IMR-90 (cell line): ENCODE data around the gene TADA1. TPM values are rescaled to one million over a fixed set of nuclear protein-coding genes. Genes with fewer than 3 reads are reported as not detected.
A peak's percentile ranks its signal among the peaks of the same experiment; 100 is the strongest.

Experiments
- ATAC-seq: fragments of 200-7000 bp; cut with Tn5 transposase; 2 replicates; pipeline ENCODE4 v1.9.1; 2020; ENCODE audit warnings: low read depth, mild to moderate bottlenecking, moderate library complexity
- BruUV-seq: library from RNA; stranded (reverse); fragments of 400-500 nt; replicated peaks from 2 replicates; lab custom pipeline; 2021; lab: Mats Ljungman, UMichigan
- CTCF ChIA-PET: fragments of 300-600 bp; formaldehyde crosslinking; extraction: SDS; loops from one replicate; lab custom pipeline; 2021; ENCODE audit warnings: antibody characterized with exemption; lab: Yijun Ruan, JAX
- POLR2A ChIA-PET: fragments of 300-600 bp; sonication (Branson Sonifier 250); formaldehyde crosslinking; loops from one replicate; lab custom pipeline; 2022; ENCODE audit warnings: antibody characterized with exemption; ENCODE audit not compliant: unreplicated experiment; lab: Charles Lee
- DNase-seq: peaks from one replicate; pipeline ENCODE4 v3.0.0; 2013
- H2AFZ ChIP-seq: replicated peaks from 2 replicates; pipeline ENCODE3; 2013; ENCODE audit warnings: low read length, mild to moderate bottlenecking; ENCODE audit not compliant: poor library complexity
- H2AK5ac ChIP-seq: 2 replicates; pipeline ENCODE4 v1.6.1; 2013; ENCODE audit warnings: low read depth, low read length, inconsistent platforms
- H2AK9ac ChIP-seq: replicated peaks from 2 replicates; pipeline ENCODE3; 2013; ENCODE audit warnings: mild to moderate bottlenecking, low read depth, low read length, moderate library complexity; ENCODE audit not compliant: poor library complexity
- H2BK120ac ChIP-seq: 2 replicates; pipeline ENCODE4 v1.6.1; 2013; ENCODE audit warnings: low read depth, low read length, inconsistent platforms
- H2BK15ac ChIP-seq: 3 replicates; pipeline ENCODE4 v1.6.1; 2013; ENCODE audit warnings: low read depth, low read length, inconsistent platforms
- H2BK20ac ChIP-seq: 2 replicates; pipeline ENCODE4 v1.6.1; 2013; ENCODE audit warnings: low read depth, mild to moderate bottlenecking, inconsistent platforms, low read length, moderate library complexity
- H2BK5ac ChIP-seq: 2 replicates; pipeline ENCODE4 v1.6.1; 2013; ENCODE audit warnings: mild to moderate bottlenecking, low read depth, low read length, inconsistent platforms; ENCODE audit not compliant: poor library complexity, severe bottlenecking
- H3K14ac ChIP-seq: replicated peaks from 2 replicates; pipeline ENCODE4 v1.6.1; 2013; ENCODE audit warnings: low read depth, low read length, inconsistent platforms
- H3K18ac ChIP-seq: 2 replicates; pipeline ENCODE4 v1.6.1; 2013; ENCODE audit warnings: low read depth, low read length, control low read depth
- H3K23ac ChIP-seq: 2 replicates; pipeline ENCODE4 v1.6.1; 2013; ENCODE audit warnings: low read depth, low read length, inconsistent platforms
- H3K27ac ChIP-seq: 2 replicates; pipeline ENCODE4 v1.5.1; 2013; ENCODE audit warnings: mild to moderate bottlenecking, control low read depth, low read length; ENCODE audit not compliant: insufficient read depth
- H3K27me3 ChIP-seq: 2 replicates; pipeline ENCODE4 v1.6.1; 2013; ENCODE audit warnings: low read length; ENCODE audit not compliant: control insufficient read depth, insufficient read depth
- H3K36me3 ChIP-seq: 2 replicates; pipeline ENCODE4 v1.6.1; 2013; ENCODE audit warnings: low read length, mixed read lengths; ENCODE audit not compliant: control insufficient read depth, insufficient read depth
- H3K4ac ChIP-seq: 2 replicates; pipeline ENCODE4 v1.6.1; 2013; ENCODE audit warnings: low read depth, low read length, inconsistent platforms
- H3K4me1 ChIP-seq: 2 replicates; pipeline ENCODE4 v1.6.1; 2013; ENCODE audit warnings: low read length, mixed read lengths; ENCODE audit not compliant: control insufficient read depth, insufficient read depth
- H3K4me2 ChIP-seq: 2 replicates; pipeline ENCODE4 v1.6.1; 2013; ENCODE audit warnings: low read depth, mild to moderate bottlenecking, control low read depth, low read length, moderate library complexity
- H3K4me3 ChIP-seq: 2 replicates; pipeline ENCODE4 v1.5.1; 2013; ENCODE audit warnings: low read depth, mild to moderate bottlenecking, control low read depth, low read length, moderate library complexity; ENCODE audit not compliant: insufficient read depth
- H3K56ac ChIP-seq: 2 replicates; pipeline ENCODE4 v1.6.1; 2013; ENCODE audit warnings: low read length, inconsistent platforms; ENCODE audit not compliant: insufficient read depth; ENCODE audit errors: extremely low read depth
- H3K79me1 ChIP-seq, 2 experiments: 2 replicates each; pipeline ENCODE4 v1.6.1; 2013; ENCODE audit warnings: low read length in 2 of 2, inconsistent platforms in 1 of 2, low read depth in 1 of 2
- H3K9ac ChIP-seq: 2 replicates; pipeline ENCODE4 v1.6.1; 2013; ENCODE audit warnings: low read depth, low read length, control low read depth
- H3K9me1 ChIP-seq: 2 replicates; pipeline ENCODE4 v1.6.1; 2013; ENCODE audit warnings: low read length, inconsistent platforms; ENCODE audit not compliant: insufficient read depth
- H3K9me3 ChIP-seq: 2 replicates; pipeline ENCODE4 v1.6.1; 2013; ENCODE audit warnings: low read length; ENCODE audit not compliant: control insufficient read depth, insufficient read depth
- H4K20me1 ChIP-seq: 2 replicates; pipeline ENCODE4 v1.6.1; 2013; ENCODE audit warnings: low read length, inconsistent platforms; ENCODE audit not compliant: insufficient read depth
- H4K5ac ChIP-seq: 2 replicates; pipeline ENCODE4 v1.6.1; 2013; ENCODE audit warnings: mild to moderate bottlenecking, low read depth, low read length, control low read depth
- H4K8ac ChIP-seq, 2 experiments: 2 replicates each; pipeline ENCODE4 v1.6.1; 2013; ENCODE audit warnings: low read depth in 2 of 2, low read length in 2 of 2, control low read depth in 1 of 2, inconsistent platforms in 1 of 2
- H4K91ac ChIP-seq: 2 replicates; pipeline ENCODE4 v1.6.1; 2013; ENCODE audit warnings: low read depth, low read length, inconsistent platforms; ENCODE audit not compliant: insufficient read depth
- CEBPB ChIP-seq: IDR thresholded peaks from 2 replicates; pipeline ENCODE4 v1.6.1; 2012; ENCODE audit warnings: low read depth, low read length, improper control_type of control experiment
- ELK1 ChIP-seq: fragments of 150-350 bp; IDR thresholded peaks from 2 replicates; pipeline ENCODE4 v1.6.1; 2016; ENCODE audit warnings: low read depth, mild to moderate bottlenecking, low read length, moderate library complexity, borderline replicate concordance
- WGBS, 2 experiments: methylation state at CpG; one replicate each; pipeline versions ENCODE4 v1.1.5 to v1.1.7; 2013; ENCODE audit warnings: missing lambda C conversion rate in 2 of 2; ENCODE audit not compliant: insufficient read length in 1 of 2; ENCODE audit errors: extremely low coverage in 2 of 2; 5-methylcytosine and 5-hydroxymethylcytosine counted together
- dilution Hi-C: fragments of 300-500 bp; cut with HindIII; formaldehyde crosslinking; loops from one replicate; pipeline ENCODE4 v1.14.3; 2018; ENCODE audit warnings: low sequenced_read_pairs; ENCODE audit not compliant: unreplicated experiment
- in situ Hi-C: fragments of 300-500 bp; cut with MboI; formaldehyde crosslinking; loops from 3 replicates; pipeline ENCODE4 v1.14.3; 2019; ENCODE audit warnings: low sequenced_read_pairs, inconsistent platforms, mixed read lengths
- intact Hi-C: fragments of 100-400 bp; cut with micrococcal nuclease; formaldehyde crosslinking; loops from 2 replicates; pipeline ENCODE4 v1.10.0; 2022
- polyA plus RNA-seq, 3 experiments: library from polyadenylated mRNA; depleted of rRNA; stranded (reverse); fragments of >200 nt; gene quantifications; 2 replicates each; pipeline ENCODE4 v1.2.3, GENCODE V29; 2012; ENCODE audit warnings: low replicate concordance in 1 of 3
- total RNA-seq: library from RNA; depleted of rRNA; stranded (reverse); fragments of >200 nt; gene quantifications from 2 replicates; pipeline ENCODE4 v1.2.3, GENCODE V29; 2012
- TF ChIP-seq, protein P1 (sequence below): fragments of 150-350 bp; IDR thresholded peaks from 2 replicates; pipeline ENCODE4 v1.6.1; 2017; ENCODE audit warnings: mild to moderate bottlenecking, antibody characterized with exemption, low read length, low read depth

The TADA1 gene
- total and polyA plus RNA-seq, 2 of the 4 experiments (the other 2 are of a cell fraction) = 8.2 to 16.8 TPM

GRCh38 chr1:166920561-166921475 lies 44.8 kb upstream of the TADA1 start:
- POLR2A ChIA-PET = no interaction called here
- CTCF ChIA-PET = interaction anchor here (1.4 kb wide), 1 partner anchor 10 kb away, joined by 3 read pairs; no protein-coding TSS in a partner anchor
- in situ Hi-C loops = no loop called here
- Histone ChIP-seq H3K23ac (no peak overlapping the region), H3K4me1 (no peaks in the 10 kb centered on the region), H3K4ac (no peak overlapping the region), H3K9me3 (no peaks in the 10 kb centered on the region), H4K91ac (no peak overlapping the region), H2BK20ac (no peak overlapping the region), H2BK5ac (no peak overlapping the region), H4K20me1 (no peaks in the 10 kb centered on the region), H3K4me2 (no peak overlapping the region), H3K36me3 (no peaks in the 10 kb centered on the region), H4K5ac (no peak overlapping the region), H3K9ac (no peak overlapping the region), H4K8ac (no peak overlapping the region), H2AK9ac (no peak overlapping the region), H3K79me1 (no peaks in the 10 kb centered on the region), H2BK15ac (no peak overlapping the region), H3K18ac (no peak overlapping the region), H2AFZ (peak overlapping the region; percentile 55), H3K4me3 (no peak overlapping the region), H2AK5ac (no peak overlapping the region), H3K27ac (no peak overlapping the region), H3K14ac (no peak overlapping the region), H3K27me3 (peaks cover 53% of the 10 kb centered on the region), H3K56ac (no peak overlapping the region), H2BK120ac (no peak overlapping the region), H3K9me1 (no peaks in the 10 kb centered on the region; the same call in 1 of the 2 replicates)
- dilution Hi-C loops = no loop called here
- intact Hi-C loops = no loop called here
- WGBS, 2 experiments = 6% methylated on average over 77 of the region's 113 CpGs; no CpG with 5 or more reads in 1 of the 2 experiments
- TF ChIP-seq CEBPB = no peak
- TF ChIP-seq, protein P1, sequence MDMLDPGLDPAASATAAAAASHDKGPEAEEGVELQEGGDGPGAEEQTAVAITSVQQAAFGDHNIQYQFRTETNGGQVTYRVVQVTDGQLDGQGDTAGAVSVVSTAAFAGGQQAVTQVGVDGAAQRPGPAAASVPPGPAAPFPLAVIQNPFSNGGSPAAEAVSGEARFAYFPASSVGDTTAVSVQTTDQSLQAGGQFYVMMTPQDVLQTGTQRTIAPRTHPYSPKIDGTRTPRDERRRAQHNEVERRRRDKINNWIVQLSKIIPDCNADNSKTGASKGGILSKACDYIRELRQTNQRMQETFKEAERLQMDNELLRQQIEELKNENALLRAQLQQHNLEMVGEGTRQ = no peak
- no peak for TF ChIP-seq ELK1
- ATAC-seq = no peak
- no peak for DNase-seq
- BruUV-seq = no TSS peak
